IPS-NIHi11 (cell line): ENCODE results near the gene EMD.
A peak's percentile ranks its signal among the peaks of the same experiment; 100 is the strongest.
"Not testable (repeated sequence)": the region's sequence is repeated elsewhere in the genome, so short reads cannot be mapped to it uniquely, and the experiment has no call there.

Experiments
- DNase-seq: peaks from one replicate; pipeline ENCODE4 v3.0.0; 2012; ENCODE audit warnings: mixed read lengths, low spot score

Gene EMD

DNA sequence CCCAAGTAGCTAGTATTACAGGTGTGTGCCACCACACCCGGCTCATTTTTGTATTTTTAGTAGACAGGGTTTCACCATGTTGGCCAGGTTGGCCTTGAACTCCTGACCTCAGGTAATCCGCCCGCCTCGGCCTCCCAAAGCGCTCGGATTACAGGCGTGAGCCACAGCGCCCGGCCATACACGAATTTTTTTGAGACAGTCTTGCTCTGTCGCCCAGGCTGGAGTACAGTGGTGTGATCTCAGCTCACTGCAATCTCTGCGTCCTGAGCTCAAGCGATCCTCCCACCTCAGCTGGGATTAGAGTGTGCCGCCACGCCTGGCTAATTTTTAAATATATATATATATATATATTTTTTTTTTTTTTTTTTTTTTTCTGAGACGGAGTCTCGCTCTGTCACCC lies 17.3 kb downstream of the EMD start:
- DNase-seq = not testable (repeated sequence)

DNA sequence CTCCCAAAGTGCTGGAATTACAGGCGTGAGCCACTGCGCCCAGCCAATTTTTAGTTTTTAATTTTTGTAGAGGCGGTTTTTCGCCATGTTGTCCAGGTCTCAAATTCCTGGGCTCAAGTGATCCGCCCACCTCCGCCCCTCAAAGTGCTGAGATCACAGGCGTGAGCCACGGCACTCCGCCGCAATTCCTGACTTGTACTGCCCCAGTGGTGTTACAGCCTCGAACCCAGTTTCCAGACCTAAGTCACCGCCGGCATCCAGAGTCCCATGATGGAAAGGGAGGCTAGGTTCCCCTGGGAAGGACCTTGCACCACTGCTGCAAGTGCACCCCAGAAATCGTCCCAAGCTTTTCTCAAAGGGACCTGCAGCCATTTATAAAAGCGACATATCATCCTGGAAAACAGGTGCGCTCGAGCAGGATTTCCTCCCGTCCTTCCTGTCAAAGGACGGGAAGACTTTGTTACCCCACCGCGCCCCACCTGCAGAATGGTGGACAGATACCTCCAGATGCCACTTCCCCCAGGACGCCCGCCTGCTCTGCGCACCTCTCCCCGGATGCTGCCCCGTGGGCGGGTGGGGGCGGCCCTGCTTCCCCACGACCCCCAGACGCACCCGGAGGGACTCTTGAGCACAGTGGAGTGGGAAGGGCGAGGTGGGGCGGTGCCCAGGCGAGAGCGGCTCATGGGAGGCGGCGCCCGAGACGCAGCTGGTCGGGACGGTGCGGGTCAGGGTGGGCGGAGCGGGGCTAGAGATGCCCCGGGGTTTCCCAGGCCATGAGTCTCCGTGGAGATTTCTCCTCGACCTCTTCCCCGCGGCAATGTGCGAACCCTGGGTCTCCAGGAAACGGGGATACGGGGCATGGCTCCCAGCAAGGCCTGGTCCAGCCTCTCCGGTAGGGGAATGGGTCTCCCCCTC lies 18.1 kb downstream of the EMD start:
- DNase-seq = peak; percentile 49

DNA sequence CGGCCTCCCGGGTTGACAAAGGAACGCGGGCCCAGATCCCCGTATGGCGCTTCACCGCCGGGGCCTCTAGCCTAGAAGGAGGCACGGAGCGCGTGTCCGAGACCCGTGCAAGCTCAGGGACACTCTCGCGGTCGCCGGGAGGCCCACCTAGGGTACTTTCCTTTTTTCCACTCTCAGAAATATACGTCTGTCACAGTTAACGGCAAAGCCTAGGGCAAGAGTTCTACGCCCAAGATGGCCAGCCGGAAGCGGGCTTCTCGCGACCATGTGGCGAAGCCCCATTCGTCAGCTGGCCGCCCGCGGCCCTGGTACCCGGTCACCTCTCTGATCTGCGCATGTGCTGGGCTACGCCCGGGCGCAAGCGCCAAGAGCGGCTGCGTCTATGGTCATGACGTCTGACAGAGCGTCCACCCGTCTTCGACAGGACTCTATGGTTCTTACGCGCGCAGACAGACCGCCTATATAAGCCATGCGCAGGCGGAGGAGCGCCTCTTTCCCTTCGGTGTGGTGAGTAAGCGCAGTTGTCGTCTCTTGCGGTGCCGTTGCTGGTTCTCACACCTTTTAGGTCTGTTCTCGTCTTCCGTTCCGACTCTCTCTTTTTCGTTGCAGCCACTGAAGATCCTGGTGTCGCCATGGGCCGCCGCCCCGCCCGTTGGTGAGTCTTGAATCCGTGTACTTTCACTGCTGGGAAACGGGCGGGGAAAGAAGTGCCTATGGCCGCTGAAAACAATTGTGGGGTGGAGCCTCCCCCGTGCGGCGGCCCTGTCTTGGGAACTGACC lies 19.0 kb downstream of the EMD start, which contains the start of gene RPL10:
TSS of gene RPL10 (plus strand) at position 490 of the 780 bp plus-strand sequence. CDS start at position 633, 143 bp downstream.
- DNase-seq = peak; percentile 82

DNA sequence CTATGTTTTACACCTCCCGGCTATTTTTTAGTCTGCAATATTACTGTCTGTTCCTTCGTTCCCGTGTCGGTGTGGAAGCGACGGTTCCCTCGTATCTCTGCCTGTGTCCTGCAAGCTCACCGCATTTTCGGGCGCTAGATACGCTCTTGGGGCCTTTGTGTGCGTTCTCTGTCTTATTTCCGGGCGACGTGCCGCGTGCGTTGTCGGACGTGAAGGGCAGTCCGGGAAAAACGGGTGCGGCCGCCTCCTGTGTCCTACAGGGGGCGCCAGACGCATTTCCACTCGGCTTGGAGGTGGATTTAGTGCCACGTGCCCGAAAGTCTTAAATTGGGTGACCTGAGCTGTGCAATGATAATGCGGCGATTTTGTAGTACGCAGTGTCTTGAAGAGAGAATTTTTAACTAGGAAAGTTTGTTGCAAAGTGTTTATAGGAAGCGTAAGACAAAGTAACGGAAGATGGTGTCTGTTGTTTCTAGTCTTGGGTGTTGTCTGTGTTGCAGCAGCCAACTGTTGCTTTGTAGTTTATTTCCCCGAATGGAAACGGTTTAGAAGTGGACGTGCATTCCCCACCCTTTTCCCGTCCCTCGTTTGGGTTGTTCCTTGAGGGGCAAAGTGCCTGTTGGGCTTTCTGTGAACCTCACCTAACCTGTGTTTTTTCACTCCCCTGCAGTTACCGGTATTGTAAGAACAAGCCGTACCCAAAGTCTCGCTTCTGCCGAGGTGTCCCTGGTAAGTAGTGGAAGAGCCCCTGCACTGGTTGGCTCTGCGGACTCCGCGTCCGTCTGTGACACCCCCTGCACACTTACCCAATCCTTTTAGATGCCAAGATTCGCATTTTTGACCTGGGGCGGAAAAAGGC lies 19.8 kb downstream of the EMD start:
- no peak for DNase-seq

DNA sequence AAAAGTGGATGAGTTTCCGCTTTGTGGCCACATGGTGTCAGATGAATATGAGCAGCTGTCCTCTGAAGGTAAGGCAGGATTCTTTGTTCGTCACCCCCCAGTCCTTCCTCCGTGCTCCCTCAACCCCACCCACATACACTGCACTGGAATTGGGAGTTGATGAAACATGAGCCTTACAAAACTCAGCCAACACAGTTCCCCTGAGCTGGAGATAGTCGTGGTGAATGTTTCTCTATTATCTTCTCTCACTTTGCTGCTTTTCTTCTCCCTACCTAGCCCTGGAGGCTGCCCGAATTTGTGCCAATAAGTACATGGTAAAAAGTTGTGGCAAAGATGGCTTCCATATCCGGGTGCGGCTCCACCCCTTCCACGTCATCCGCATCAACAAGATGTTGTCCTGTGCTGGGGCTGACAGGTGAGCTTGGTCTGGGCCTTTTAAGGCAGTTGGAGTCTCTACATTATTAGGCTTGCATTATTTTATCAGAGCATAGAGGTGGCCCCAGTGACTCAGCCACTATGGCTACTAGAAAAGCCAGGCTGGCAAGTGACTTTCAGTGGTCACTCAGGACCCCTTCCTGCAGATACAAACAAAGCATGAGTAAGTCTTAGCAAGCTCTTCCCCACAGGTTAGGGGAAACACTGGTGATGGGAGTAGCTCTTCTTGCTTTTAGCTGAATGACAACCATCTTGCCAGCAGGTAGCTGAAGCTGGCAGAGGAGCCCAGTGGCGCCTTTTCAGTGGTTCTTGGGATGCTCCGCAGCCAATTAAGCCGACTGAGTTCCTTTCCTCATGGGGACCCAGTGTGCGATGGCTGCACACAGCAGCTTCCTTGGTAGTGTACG lies 20.7 kb downstream of the EMD start:
- no peak for DNase-seq

DNA sequence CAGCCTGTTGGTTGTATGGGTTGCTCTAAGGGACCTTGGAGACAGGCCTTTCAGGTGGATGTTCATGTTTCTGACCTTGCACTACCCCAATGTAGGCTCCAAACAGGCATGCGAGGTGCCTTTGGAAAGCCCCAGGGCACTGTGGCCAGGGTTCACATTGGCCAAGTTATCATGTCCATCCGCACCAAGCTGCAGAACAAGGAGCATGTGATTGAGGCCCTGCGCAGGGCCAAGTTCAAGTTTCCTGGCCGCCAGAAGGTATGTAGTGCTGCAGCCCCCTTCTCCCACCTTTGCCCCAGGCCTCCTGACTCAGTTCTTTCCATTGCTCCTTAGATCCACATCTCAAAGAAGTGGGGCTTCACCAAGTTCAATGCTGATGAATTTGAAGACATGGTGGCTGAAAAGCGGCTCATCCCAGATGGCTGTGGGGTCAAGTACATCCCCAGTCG lies 21.3 kb downstream of the EMD start:
- not testable (repeated sequence) for DNase-seq

DNA sequence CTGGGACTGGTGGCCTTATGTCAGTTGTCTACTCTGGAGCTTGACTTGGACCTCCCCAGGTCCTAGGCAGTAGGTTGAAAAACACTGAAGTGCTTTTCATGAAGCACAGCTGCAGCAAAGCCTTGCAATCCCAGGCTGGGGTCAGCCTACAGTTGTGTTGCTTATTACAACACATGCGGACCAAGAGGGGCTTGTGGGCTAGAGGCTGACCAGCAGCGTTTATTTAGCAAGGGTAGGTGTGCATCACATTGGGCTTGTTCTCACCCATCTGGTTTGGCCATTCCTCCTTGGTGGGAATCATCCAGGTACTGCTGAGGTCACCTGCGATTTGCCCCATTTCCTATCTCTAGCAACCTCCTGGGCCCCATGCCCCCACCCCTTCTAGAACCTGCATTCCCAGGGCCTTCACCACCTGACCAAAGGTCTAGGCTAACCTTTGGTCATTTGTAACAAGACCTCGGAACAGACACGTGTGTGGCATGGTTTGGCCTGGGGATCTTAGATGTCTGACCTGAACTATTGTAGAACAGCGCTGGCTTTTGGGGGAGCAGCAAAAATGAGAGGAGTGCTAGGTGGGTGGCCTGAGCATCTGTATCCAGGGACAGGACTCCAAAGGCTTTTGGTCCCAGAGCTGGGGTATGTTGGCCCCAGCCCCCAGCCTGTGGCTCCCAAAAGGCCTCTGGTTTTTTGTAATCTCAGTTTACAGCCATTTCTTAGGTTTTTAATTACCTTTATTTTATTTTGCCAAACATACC lies 22.1 kb downstream of the EMD start:
- no peak for DNase-seq

DNA sequence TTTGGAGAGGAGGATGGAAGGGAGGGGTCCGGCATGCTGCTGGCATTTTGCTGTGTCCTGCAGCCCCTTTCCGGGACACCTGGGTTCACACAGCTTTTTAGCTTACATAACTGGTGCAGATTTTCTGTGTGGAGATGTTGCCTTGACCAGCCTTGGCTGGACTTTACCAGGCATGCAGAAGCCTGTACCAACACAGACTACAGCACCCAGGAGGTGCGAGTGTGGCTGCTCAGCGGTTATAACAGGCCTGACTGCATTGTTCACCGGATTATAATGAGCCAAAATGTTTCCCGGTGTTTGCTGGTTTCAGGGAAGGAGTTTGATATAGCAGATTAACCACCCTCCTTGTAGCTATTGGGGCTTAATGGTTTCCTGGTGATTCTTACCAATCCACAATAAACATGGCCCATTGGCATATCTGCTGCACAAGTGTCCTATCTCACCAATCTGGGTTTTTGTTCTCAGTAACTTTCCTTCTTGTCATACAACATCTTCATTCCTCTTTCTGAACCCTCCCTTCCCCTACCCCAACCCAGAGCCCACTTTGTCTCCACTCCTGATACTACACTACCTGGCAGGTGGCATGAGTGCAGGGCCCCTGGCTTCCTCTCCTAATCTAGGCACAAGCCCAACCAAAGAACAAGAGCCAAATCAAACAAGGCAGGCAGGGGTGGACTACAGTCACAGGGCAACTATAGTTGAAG lies 23.0 kb downstream of the EMD start:
- no peak for DNase-seq

DNA sequence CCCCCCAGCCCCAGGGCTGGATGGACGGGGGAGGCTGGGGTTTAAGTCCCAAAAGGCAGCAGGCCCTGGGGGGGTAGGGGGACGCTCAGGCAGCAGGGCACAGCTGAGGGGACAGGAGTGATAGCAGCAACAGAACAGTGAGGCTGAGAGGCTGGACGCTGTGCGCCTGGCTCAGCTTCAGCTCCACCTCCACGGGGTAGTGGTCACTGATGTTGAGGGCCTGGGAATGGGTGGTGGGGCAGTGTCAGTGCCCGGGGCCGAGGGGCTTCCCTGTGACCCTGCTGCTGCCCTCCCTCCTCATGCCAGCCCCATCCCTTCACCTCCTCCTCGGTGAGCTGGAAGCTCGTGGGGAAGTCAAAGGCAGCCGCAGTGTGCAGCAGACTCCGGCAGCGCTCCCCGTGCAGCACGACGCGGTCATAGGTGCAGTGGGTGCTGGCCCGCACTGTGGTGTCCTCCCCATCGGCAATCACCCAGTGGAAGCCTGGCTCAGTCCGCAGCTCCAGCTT lies 23.6 kb downstream of the EMD start:
- no peak for DNase-seq

DNA sequence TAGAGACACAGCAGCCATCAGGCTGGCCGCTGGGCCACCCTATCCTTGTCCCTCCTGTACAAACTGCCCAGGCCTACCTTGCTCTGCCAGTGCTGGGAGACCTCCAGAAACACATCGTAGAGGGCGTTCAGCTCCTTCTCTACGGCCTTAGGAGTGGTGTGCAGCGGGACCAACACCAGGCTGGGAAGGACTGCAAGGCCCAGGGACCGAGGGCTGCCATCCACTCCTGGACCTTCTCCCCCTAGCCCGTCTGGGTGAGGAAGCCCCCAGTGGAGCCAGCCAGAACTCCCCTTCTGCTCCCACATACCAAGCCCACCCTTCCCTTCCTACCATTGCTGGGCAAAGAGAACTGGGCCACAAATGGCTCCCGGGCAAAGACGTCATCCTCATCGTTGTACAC lies 24.1 kb downstream of the EMD start:
- DNase-seq = no peak

DNA sequence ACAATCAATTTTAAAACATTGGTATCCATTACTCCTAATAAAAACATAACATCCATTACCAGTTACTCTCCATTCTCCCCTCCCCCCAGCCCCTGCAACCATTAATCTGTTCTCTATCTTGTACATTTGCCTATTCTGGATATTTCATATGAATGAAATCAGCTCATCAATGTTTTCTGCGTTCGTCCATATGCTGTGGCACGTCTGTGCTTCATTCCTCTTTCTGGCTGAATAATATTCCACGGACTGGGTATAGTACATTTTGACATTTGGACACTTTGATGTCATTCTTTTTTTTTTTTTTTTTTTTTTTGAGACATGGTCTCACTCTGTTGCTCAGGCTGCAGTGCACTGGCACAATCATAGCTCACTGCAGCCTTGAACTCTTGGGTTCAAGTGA lies 24.8 kb downstream of the EMD start:
- no peak for DNase-seq

DNA sequence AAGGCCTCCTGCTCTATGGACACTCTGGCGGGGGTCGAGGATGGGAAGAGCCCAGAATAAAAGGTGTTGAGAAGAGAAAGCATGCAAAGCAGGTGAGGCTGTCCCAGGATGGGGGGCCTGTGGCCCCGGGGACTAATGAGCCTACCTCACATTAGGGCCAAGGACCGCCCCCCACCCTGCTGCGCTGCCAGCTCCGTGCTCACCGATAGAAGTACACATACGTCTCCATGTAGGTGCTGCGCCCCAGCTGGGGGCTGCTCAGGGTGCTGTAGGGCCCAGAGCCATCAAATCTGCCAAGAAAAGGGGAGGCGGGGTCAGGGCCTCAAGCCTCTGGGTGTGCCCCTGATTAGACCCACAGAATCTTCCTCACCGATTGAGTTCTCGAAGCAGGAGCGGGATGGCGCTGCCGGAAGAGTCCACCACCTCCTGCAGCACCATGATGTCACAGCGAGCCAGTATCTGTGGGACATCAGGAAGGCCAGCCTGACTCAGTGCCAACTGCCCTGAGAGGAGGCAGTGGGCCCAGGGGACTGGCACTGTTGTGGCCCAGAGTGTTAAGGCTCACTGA lies 25.6 kb downstream of the EMD start:
- DNase-seq = no peak

DNA sequence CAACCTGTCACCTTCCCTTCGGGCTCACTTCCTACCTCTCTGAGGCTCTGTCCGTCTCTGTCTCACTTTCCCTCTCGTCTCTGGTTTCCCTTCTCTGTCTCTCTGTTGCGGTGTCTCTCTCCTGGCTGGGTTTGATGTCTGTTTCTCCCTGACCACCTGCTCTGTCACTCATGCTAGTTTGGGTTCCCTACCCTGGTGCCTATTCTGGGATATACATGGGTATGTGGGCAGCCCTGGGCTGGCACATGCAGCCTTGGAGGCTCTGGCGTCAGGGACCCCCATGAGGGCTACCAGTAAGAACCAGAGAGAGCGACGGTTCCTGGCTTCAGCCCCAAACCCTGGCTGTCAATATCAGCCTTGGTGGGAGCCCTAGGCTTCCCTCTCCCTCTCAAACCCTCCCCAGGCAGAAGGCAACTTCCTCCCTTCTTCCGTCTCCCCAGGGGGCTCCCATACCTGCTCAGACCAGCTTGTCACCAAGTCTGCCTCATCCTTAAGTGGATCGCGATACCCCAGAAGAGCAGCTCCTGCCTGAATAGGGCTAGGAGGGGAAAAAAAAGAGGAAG lies 29.6 kb downstream of the EMD start:
- DNase-seq = no peak

DNA sequence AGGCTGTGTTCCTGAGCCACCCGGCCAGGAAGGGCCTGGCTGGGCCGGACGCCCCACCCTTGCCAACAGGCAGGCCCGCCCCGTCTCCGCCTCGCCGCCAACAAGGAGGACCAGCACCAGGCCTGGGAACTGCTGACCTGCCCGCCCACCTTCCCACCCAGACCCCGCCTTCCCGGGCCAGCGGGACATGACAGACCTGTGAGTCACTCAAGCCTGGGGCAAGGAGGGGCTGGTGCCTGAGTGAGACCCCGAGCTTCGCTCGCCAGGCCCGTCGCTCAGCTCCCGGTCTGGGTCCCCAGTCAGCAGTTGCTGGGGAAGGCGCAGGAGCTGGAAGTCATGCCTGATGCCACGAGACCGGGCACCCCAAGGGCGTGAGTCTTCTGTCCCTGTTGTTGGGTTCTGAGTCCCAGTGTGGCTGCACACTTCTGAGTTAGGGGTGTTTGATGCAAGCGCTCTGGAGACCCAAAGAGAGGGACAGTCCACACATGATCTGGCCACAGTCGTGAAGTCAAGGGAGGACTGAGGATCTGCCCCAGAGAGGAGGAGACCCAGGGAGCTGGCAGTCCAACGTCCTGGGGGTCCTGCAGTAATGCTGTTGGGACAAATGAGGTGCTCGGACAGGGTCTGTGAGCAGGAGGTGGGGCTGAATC lies 30.3 kb downstream of the EMD start, which contains the start of gene DNASE1L1:
TSS of gene DNASE1L1 (minus strand) at position 33 of the 650 bp plus-strand sequence. CDS start 3,686 bp downstream, outside the sequence.
- peak; percentile 71 for DNase-seq

DNA sequence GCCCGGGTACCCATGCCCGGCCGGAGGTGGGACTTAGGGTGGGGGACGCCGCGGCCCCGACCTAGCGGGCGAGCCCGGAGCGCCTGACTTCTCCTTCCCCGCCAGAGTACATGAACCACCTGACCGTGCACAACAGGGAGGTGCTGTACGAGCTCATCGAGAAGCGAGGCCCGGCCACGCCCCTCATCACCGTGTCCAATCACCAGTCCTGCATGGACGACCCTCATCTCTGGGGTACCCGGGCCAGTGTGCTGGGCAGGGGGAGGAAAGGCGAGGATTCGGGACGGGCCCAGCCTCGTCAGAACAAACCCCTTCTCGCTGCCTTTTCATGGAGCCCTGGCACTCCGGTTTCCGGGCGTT lies 32.9 kb downstream of the EMD start:
- DNase-seq = peak; percentile 82

DNA sequence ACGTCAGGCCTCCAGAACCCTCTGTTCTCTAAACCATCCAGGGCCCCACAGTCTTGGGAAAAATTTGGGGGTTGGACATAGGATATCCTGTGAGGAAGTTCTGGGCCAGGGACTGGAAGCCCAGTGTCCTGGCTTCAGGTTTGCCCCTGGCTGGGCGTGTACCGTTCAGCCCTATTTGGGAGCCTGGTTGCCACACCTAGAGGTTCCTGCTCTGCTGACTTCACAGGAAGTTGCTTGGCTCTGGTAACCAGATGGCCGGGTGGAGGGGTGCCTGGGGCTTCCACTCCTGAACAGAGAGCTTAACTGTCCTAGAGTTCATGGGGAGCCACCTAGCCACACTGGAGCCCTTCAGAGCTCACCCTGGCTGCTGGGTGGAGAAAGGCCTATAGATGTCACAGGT lies 33.4 kb downstream of the EMD start:
- DNase-seq = no peak

DNA sequence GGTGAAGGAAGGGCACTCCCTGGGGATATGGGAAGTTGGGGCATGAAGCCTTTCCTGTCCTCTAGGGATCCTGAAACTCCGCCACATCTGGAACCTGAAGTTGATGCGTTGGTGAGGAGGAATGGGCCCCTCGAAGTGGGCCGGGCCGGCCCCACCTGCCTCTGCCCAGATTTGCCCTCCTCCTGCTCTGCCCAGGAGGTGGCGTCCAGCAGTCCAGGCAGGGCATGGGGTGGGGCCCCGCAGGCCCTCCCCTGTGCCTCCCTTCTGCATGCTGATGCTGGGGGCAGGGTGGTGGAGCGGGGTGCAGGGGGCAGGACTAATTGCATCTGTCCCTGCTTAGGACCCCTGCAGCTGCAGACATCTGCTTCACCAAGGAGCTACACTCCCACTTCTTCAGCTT lies 34.0 kb downstream of the EMD start:
- DNase-seq = no peak

DNA sequence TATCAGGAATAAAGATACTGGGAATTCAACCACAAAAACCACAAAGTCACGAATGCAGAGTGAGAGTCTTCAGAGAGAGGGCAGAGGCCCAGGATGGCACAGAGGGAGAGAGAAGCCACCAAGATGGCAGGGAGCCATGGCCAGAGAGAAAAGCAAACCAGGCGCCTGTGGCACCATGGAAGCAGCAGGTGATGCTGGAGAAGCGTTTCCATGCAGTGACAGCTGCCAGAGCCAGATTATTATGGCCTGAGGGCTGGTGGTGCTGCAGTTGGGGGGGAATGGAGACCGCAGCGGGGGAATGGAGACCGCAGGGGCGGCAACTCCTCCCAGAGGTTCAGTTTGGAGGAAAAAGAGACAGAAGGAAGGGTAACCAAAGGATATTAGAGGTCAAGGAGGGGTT lies 38.1 kb downstream of the EMD start:
- no peak for DNase-seq
